Measurements from ENCODE around the gene MAPK8IP1. TPM values are rescaled to one million over a fixed set of nuclear protein-coding genes. Genes with fewer than 3 reads are reported as not detected.

MAPK8IP1 gene
- total RNA-seq, 2 donors from 2014 or later, result 0.50 to 0.69 TPM

- ATAC-seq (replicated peaks in 1 of 2), result no peak
- H3K36me3 Mint-ChIP-seq (ENCODE audit: insufficient read depth in 2 of 2), result peaks cover 1 to 12% of the 10 kb centered on the region in 2 donors
- no peak overlapping the region for H3K4me3 Mint-ChIP-seq
- DNase-seq, result no peak
- H3K27me3 Mint-ChIP-seq (ENCODE audit: low read depth), result no peaks in the 10 kb centered on the region
- H3K4me1 Mint-ChIP-seq (ENCODE audit: low read depth), result no peaks in the 10 kb centered on the region
- H3K27ac Mint-ChIP-seq, result no peak overlapping the region
- no peaks in the 10 kb centered on the region for H3K9me3 Mint-ChIP-seq
Measured at GRCh38 chr11:45870706-45871105, 14.7 kb upstream of the MAPK8IP1 start.

- H3K9me3 Mint-ChIP-seq, result no peaks in the 10 kb centered on the region
- no peaks in the 10 kb centered on the region for H3K27me3 Mint-ChIP-seq (ENCODE audit: low read depth)
- no peak overlapping the region for H3K4me3 Mint-ChIP-seq
- peaks cover 1 to 10% of the 10 kb centered on the region in 2 donors for H3K36me3 Mint-ChIP-seq (ENCODE audit: insufficient read depth in 2 of 2)
- no peaks in the 10 kb centered on the region for H3K4me1 Mint-ChIP-seq (ENCODE audit: low read depth)
- H3K27ac Mint-ChIP-seq, result no peak overlapping the region
- no peak for ATAC-seq (replicated peaks in 1 of 2)
- DNase-seq, result no peak
Measured at GRCh38 chr11:45871638-45872037, 13.8 kb upstream of the MAPK8IP1 start.

- no peaks in the 10 kb centered on the region for H3K4me1 Mint-ChIP-seq (ENCODE audit: low read depth)
- H3K9me3 Mint-ChIP-seq, result no peaks in the 10 kb centered on the region
- peaks cover 1 to 10% of the 10 kb centered on the region in 2 donors for H3K36me3 Mint-ChIP-seq (ENCODE audit: insufficient read depth in 2 of 2)
Measured at GRCh38 chr11:45872651-45873356, 12.6 kb upstream of the MAPK8IP1 start.

GRCh38 chr11:45876401-45876800 is 9.1 kb upstream of the MAPK8IP1 start:
- Mint-ChIP-seq H3K27me3 (ENCODE audit: low read depth) (no peaks in the 10 kb centered on the region), H3K4me3 (no peak overlapping the region), H3K4me1 (ENCODE audit: low read depth) (no peaks in the 10 kb centered on the region), H3K9me3 (no peaks in the 10 kb centered on the region), H3K27ac (no peak overlapping the region), H3K36me3 (ENCODE audit: insufficient read depth in 2 of 2) (peaks cover 2 to 5% of the 10 kb centered on the region in 2 donors)
- DNase-seq, result no peak
- ATAC-seq (replicated peaks in 1 of 2), result no peak

More at GRCh38 chr11:45872651-45873356, 12.6 kb upstream of the MAPK8IP1 start:
- Mint-ChIP-seq H3K4me3 (no peak overlapping the region), H3K27ac (no peak overlapping the region), H3K27me3 (ENCODE audit: low read depth) (no peaks in the 10 kb centered on the region)
- DNase-seq, result peak; percentile 37 to 44
- peak; percentile 76 to 82 for ATAC-seq (replicated peaks in 1 of 2)

- Mint-ChIP-seq H3K4me1 (ENCODE audit: low read depth) (no peaks in the 10 kb centered on the region), H3K36me3 (ENCODE audit: insufficient read depth in 2 of 2) (peaks cover 2 to 4% of the 10 kb centered on the region in 2 donors), H3K4me3 (no peak overlapping the region), H3K27ac (no peak overlapping the region), H3K9me3 (no peaks in the 10 kb centered on the region), H3K27me3 (ENCODE audit: low read depth) (no peaks in the 10 kb centered on the region)
- ATAC-seq (replicated peaks in 1 of 2) (no peak), DNase-seq (no peak)
Measured at GRCh38 chr11:45877221-45877620, 8.2 kb upstream of the MAPK8IP1 start.

GRCh38 chr11:45877845-45878244 is 7.6 kb upstream of the MAPK8IP1 start:
- no peak for DNase-seq
- no peak overlapping the region for H3K4me3 Mint-ChIP-seq
- no peak overlapping the region for H3K27ac Mint-ChIP-seq
- peaks cover 2 to 7% of the 10 kb centered on the region in 2 donors for H3K36me3 Mint-ChIP-seq (ENCODE audit: insufficient read depth in 2 of 2)
- ATAC-seq (replicated peaks in 1 of 2), result no peak
- no peaks in the 10 kb centered on the region for H3K27me3 Mint-ChIP-seq (ENCODE audit: low read depth)
- no peaks in the 10 kb centered on the region for H3K9me3 Mint-ChIP-seq
- no peaks in the 10 kb centered on the region for H3K4me1 Mint-ChIP-seq (ENCODE audit: low read depth)

- H3K36me3 Mint-ChIP-seq (ENCODE audit: insufficient read depth in 2 of 2), result peaks cover 2 to 5% of the 10 kb centered on the region in 2 donors
Measured at GRCh38 chr11:45879803-45880686, 5.4 kb upstream of the MAPK8IP1 start.

GRCh38 chr11:45880772-45881570 is 4.5 kb upstream of the MAPK8IP1 start:
- ATAC-seq (replicated peaks in 1 of 2) (no peak), DNase-seq (no peak)
- Mint-ChIP-seq H3K4me3 (no peak overlapping the region), H3K9me3 (no peaks in the 10 kb centered on the region), H3K4me1 (ENCODE audit: low read depth) (no peaks in the 10 kb centered on the region), H3K36me3 (ENCODE audit: insufficient read depth in 2 of 2) (peaks cover 2 to 5% of the 10 kb centered on the region in 2 donors), H3K27ac (no peak overlapping the region), H3K27me3 (ENCODE audit: low read depth) (no peaks in the 10 kb centered on the region)

More at GRCh38 chr11:45879803-45880686, 5.4 kb upstream of the MAPK8IP1 start:
- Mint-ChIP-seq H3K4me1 (ENCODE audit: low read depth) (no peaks in the 10 kb centered on the region), H3K4me3 (no peak overlapping the region), H3K27ac (no peak overlapping the region), H3K27me3 (ENCODE audit: low read depth) (no peaks in the 10 kb centered on the region), H3K9me3 (no peaks in the 10 kb centered on the region)
- no peak for DNase-seq
- no peak for ATAC-seq (replicated peaks in 1 of 2)

- Mint-ChIP-seq H3K36me3 (ENCODE audit: insufficient read depth in 2 of 2) (peaks cover 2 to 5% of the 10 kb centered on the region in 2 donors), H3K4me3 (no peak overlapping the region), H3K27me3 (ENCODE audit: low read depth) (no peaks in the 10 kb centered on the region), H3K9me3 (no peaks in the 10 kb centered on the region), H3K4me1 (ENCODE audit: low read depth) (no peaks in the 10 kb centered on the region), H3K27ac (no peak overlapping the region)
- DNase-seq (no peak), ATAC-seq (replicated peaks in 1 of 2) (no peak)
Measured at GRCh38 chr11:45881708-45882368, 3.6 kb upstream of the MAPK8IP1 start.

GRCh38 chr11:45884596-45885185 is 760 bp upstream of the MAPK8IP1 start:
- peak overlapping the region; percentile 52 to 80 for H3K4me3 Mint-ChIP-seq
- DNase-seq (no peak), ATAC-seq (replicated peaks in 1 of 2) (no peak)
- H3K4me1 Mint-ChIP-seq (ENCODE audit: low read depth), result no peaks in the 10 kb centered on the region
- H3K9me3 Mint-ChIP-seq, result no peaks in the 10 kb centered on the region
- peaks cover 2 to 5% of the 10 kb centered on the region in 2 donors for H3K36me3 Mint-ChIP-seq (ENCODE audit: insufficient read depth in 2 of 2)
- no peak overlapping the region for H3K27ac Mint-ChIP-seq
- H3K27me3 Mint-ChIP-seq (ENCODE audit: low read depth), result no peaks in the 10 kb centered on the region

- ATAC-seq (replicated peaks in 1 of 2) (no peak), DNase-seq (no peak)
- Mint-ChIP-seq H3K9me3 (no peaks in the 10 kb centered on the region), H3K36me3 (ENCODE audit: insufficient read depth in 2 of 2) (peaks cover 0 to 3% of the 10 kb centered on the region in 2 donors), H3K4me1 (ENCODE audit: low read depth) (no peaks in the 10 kb centered on the region), H3K4me3 (peak overlapping the region; percentile 12 to 55), H3K27ac (no peak overlapping the region), H3K27me3 (ENCODE audit: low read depth) (no peaks in the 10 kb centered on the region)
Measured at GRCh38 chr11:45885921-45886721, 670 bp downstream of the MAPK8IP1 start.

All from activated T-cell treated with anti-CD3 and anti-CD28 coated beads, Interleukin-2, amount 50 U/mL, for 72 hours (primary cell).